Stimulated activated memory B cell treated with anti-CD40 and anti-IgM and Interleukin-4, amounts not matched to agents 10 μg/mL and 1 μg/mL and 100 μg/mL, for 72 hours (primary cell): ENCODE measurements around the gene STAC2.

ENCODE experiments used
- ATAC-seq: fragments of 150-1000 bp; cut with Tn5 transposase; 2 replicates; pipeline ENCODE4 v1.10.0; 2021
- H3K27ac Mint-ChIP-seq: one replicate; pipeline ENCODE4 v1.8.0; 2022; ENCODE audit warnings: mild to moderate bottlenecking, mixed read lengths
- H3K27me3 Mint-ChIP-seq: one replicate; pipeline ENCODE4 v1.8.0; 2022; ENCODE audit warnings: mixed read lengths
- H3K36me3 Mint-ChIP-seq: one replicate; pipeline ENCODE4 v1.8.0; 2022; ENCODE audit warnings: mixed read lengths
- H3K4me1 Mint-ChIP-seq: one replicate; pipeline ENCODE4 v1.8.0; 2022; ENCODE audit warnings: mixed read lengths
- H3K4me3 Mint-ChIP-seq: one replicate; pipeline ENCODE4 v1.8.0; 2022; ENCODE audit warnings: mild to moderate bottlenecking, moderate library complexity, mixed read lengths
- H3K9me3 Mint-ChIP-seq: one replicate; pipeline ENCODE4 v1.8.0; 2022; ENCODE audit warnings: mixed read lengths

STAC2 gene

DNA sequence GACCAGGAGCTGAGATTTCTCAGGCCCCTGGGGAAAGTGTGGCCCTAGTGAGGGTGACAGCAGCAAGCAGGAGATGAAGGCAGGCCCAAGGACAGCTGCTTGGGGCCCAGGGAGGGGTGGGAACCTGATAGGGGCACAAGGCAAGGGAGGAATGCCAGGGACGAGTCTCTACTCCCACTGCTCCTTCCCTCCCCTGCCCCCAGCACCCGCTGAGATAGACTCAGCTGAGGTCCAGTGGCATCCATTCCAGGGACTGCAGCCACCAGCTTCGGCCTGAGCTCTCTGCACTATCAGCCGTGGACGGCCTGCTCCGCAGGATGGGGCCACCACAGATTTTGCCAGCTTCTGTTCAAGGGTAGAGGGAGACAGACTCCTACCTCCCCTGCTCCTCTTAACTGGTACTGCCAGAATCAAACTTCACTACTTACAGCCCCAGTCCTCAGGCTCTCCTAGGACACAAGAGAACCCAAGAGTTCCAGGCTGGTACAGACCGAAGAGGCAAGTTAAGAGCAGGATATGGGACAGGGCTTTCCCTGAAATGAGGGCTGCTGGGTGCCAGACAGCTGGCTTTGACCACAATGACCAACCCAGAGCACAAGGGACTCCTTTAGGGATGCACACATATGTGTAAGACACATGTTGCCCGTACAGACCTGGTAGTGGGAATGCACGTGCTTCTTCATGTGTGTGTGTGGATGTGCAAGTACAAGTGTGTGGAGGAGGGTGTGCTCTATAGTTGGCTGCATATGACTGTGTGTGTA, 33.8 kb downstream of the STAC2 start:
- H3K9me3 Mint-ChIP-seq: no peaks in the 10 kb centered on the region
- H3K27me3 Mint-ChIP-seq: no peaks in the 10 kb centered on the region
- H3K36me3 Mint-ChIP-seq: peaks cover 15% of the 10 kb centered on the region
- H3K27ac Mint-ChIP-seq: no peak overlapping the region
- ATAC-seq: no peak
- H3K4me3 Mint-ChIP-seq: no peak overlapping the region
- peaks cover 12% of the 10 kb centered on the region for H3K4me1 Mint-ChIP-seq

DNA sequence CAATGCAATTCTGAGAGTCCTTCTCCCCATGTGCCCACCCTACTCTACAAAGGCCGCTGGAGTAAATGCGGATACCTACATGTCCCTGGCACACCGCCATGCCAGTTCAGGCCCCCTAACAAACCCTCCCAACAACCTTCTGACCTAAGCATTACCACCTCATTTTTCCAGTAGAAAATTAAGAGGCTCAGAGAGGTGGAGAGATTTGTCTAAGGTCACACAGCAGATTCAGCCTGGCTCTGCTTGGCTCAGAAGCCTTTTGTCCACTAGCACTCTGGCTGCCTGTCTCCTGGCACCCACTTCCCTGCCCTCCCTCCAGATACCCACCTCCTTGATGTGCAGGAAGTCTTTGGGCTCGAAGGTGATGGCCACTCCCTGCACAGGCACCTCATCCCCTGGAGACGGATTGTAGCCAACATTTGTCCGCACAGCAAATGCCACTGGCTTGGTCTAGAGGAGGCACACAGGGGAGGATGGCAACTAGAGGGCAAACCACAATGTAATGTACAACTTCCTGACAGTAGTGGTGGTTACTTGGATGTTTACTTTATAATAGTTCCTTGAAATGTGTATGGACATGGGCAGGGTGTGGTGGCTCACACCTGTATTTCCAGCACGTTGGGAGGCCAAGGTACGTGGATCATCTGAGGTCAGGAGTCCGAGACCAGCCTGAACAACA, 38.5 kb downstream of the STAC2 start:
- H3K27ac Mint-ChIP-seq: no peak overlapping the region
- no peaks in the 10 kb centered on the region for H3K4me1 Mint-ChIP-seq
- no peaks in the 10 kb centered on the region for H3K9me3 Mint-ChIP-seq
- no peaks in the 10 kb centered on the region for H3K27me3 Mint-ChIP-seq
- peaks cover 38% of the 10 kb centered on the region for H3K36me3 Mint-ChIP-seq
- ATAC-seq: no peak
- no peak overlapping the region for H3K4me3 Mint-ChIP-seq

DNA sequence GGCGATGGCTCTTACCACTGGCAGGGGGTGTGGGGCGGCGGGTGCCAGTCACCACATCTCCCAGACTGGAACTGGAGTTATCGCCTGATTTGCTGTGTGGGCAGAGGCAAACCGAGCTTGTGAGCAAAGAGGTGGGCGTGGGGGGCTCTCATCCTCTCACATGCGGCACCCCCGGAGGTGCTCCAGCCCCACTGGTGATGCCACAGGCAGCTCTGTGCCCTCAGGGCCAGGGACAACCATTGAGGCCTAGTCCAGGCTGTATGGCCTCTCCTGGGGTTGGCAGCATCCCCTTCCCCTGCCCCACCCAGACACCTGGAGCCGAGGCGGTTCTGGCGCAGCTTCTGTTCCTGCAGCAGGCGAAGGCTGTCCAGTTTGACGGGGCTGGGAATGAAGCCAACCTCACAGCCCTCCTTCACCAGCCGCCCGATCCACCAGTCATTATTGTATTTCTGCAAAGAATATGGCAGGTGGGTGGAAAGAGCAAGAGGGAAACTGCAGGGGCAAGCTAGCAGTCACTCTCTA, 39.2 kb downstream of the STAC2 start:
- Mint-ChIP-seq H3K27ac (no peak overlapping the region), H3K4me3 (no peak overlapping the region), H3K4me1 (no peaks in the 10 kb centered on the region), H3K27me3 (no peaks in the 10 kb centered on the region), H3K9me3 (no peaks in the 10 kb centered on the region), H3K36me3 (peaks cover 36% of the 10 kb centered on the region)
- ATAC-seq: no peak

DNA sequence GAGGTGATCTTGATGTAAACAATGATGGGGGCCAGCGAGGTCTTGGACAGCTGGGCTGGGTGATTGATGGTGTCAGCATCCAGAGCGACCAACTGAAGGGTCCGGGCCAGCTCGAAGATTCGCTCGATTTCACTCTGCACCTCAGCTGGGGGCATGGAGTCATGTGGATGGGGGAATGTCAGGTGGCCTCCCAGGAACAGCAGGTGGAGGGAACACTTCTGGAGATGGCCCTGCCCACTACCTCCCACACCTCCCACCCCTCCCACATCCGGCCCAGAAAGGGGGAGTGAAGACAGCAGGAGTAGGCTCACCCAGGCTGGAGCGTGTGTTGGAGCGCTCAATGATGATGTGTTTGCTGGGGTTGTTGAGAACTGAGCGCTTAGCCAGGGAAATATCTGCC, 42.0 kb downstream of the STAC2 start:
- Mint-ChIP-seq H3K27me3 (no peaks in the 10 kb centered on the region), H3K9me3 (no peaks in the 10 kb centered on the region), H3K4me3 (no peak overlapping the region), H3K36me3 (peaks cover 36% of the 10 kb centered on the region), H3K4me1 (no peaks in the 10 kb centered on the region), H3K27ac (no peak overlapping the region)
- ATAC-seq: no peak

DNA sequence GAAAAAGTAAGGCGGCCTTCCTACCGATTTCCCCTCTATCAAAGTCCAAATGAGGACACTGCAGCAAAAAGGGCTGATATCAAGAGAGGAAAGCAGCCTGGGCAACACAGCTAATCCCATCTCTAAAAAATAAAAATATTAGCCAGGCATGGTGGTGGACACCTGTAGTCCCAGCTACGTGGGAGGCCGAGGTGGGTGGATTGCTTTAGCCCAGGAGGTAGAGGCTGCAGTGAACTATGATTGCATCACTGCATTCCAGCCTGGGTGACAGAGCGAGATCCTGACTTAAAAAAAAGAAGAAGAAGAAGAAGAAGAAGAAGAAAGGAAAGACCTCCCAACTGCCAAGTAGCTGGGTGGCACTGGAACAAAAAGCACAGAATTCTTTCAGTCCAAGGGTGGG, 42.7 kb downstream of the STAC2 start:
- H3K4me3 Mint-ChIP-seq: no peak overlapping the region
- peaks cover 37% of the 10 kb centered on the region for H3K36me3 Mint-ChIP-seq
- ATAC-seq: no peak
- H3K27me3 Mint-ChIP-seq: no peaks in the 10 kb centered on the region
- H3K27ac Mint-ChIP-seq: no peak overlapping the region
- no peaks in the 10 kb centered on the region for H3K9me3 Mint-ChIP-seq
- no peaks in the 10 kb centered on the region for H3K4me1 Mint-ChIP-seq

DNA sequence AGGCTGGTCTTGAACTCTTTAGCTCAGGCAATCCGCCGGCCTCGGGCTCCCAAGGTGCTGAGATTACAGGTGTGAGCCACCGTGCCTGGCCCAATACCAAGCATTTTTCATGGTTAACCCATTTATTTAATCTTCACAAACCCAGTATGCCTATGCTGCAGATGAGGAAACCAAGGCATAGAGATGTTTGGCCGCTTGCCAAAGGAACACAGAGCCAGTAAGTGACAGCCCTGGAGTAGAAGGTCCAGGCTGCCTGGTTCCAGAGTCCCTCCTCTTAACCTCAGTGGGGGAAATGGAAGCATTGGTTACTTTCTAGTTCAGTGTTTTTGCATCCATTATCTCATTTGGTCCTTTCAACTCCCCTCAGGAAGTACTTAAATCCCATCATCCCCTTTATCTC, 44.4 kb downstream of the STAC2 start:
- H3K4me1 Mint-ChIP-seq: no peaks in the 10 kb centered on the region
- no peak overlapping the region for H3K4me3 Mint-ChIP-seq
- H3K27ac Mint-ChIP-seq: no peak overlapping the region
- H3K27me3 Mint-ChIP-seq: no peaks in the 10 kb centered on the region
- H3K9me3 Mint-ChIP-seq: no peaks in the 10 kb centered on the region
- H3K36me3 Mint-ChIP-seq: peaks cover 44% of the 10 kb centered on the region
- ATAC-seq: no peak

DNA sequence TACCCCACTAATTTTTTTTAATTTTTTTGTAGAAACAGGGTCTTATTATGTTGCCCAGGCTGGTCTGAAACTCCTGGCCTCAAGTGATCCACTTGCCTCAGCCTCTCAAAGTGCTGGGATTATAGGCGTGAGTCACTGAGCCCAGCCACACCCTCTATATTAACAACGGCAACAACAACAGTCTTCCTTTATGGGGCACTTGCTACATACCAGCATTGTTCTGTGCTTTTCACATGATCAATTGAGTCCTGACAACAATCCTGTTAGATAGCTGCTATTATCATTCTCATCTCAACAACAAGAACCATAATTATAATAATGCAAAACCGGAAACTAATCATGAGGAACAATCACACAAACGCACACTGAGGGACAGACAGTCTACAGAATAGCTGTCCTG, 47.2 kb downstream of the STAC2 start:
- Mint-ChIP-seq H3K27me3 (peaks cover 11% of the 10 kb centered on the region), H3K27ac (no peak overlapping the region), H3K4me3 (no peak overlapping the region), H3K9me3 (no peaks in the 10 kb centered on the region), H3K36me3 (peaks cover 26% of the 10 kb centered on the region), H3K4me1 (peaks cover 12% of the 10 kb centered on the region)
- no peak for ATAC-seq

DNA sequence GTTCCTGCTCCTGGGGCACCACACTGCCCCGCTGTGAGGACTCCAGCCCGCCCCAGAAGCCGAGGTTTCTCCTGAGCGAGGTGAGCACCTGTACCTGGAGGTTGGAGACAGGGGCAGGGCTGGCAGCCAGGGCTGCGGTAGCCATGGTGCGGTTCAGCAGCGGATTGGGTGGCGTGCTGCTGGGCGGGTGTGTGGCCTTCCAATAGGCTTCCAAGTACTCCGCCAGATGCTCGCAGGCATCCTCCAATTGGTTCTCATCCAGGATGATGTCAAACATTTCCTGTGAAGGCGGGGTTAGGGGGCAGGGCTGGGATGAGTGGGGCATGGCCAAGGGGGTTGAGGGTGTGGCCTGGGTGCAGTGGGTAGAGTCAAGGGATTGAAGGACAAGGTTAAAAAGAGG, 48.5 kb downstream of the STAC2 start:
- Mint-ChIP-seq H3K27me3 (peaks cover 24% of the 10 kb centered on the region), H3K27ac (no peak overlapping the region), H3K4me3 (no peak overlapping the region), H3K4me1 (peaks cover 12% of the 10 kb centered on the region), H3K36me3 (peaks cover 19% of the 10 kb centered on the region), H3K9me3 (no peaks in the 10 kb centered on the region)
- ATAC-seq: no peak

DNA sequence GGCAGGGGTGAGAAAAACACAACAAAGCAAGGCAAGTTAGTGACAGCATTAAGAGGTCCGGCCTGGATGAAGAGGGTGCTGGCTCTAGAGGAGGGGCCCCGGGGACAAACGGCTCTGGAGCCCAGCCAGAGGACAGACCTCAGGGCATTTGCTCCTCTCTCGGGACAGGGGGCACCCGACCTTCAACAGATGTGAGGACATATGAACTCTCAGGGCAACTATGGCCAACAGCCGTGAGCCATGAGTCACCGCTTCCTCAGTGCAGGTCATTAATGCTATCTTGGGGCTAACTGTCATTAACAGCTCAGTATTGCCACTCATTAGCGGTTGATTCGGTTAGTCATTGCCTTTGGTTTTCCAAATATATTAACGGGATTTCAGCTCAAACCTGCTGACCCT, 50.1 kb downstream of the STAC2 start:
- no peak for ATAC-seq
- peaks cover 19% of the 10 kb centered on the region for H3K36me3 Mint-ChIP-seq
- peak overlapping the region; percentile 37 for H3K27ac Mint-ChIP-seq
- H3K4me3 Mint-ChIP-seq: peak overlapping the region; percentile 52
- no peaks in the 10 kb centered on the region for H3K9me3 Mint-ChIP-seq
- H3K4me1 Mint-ChIP-seq: peaks cover 12% of the 10 kb centered on the region
- peaks cover 36% of the 10 kb centered on the region for H3K27me3 Mint-ChIP-seq

DNA sequence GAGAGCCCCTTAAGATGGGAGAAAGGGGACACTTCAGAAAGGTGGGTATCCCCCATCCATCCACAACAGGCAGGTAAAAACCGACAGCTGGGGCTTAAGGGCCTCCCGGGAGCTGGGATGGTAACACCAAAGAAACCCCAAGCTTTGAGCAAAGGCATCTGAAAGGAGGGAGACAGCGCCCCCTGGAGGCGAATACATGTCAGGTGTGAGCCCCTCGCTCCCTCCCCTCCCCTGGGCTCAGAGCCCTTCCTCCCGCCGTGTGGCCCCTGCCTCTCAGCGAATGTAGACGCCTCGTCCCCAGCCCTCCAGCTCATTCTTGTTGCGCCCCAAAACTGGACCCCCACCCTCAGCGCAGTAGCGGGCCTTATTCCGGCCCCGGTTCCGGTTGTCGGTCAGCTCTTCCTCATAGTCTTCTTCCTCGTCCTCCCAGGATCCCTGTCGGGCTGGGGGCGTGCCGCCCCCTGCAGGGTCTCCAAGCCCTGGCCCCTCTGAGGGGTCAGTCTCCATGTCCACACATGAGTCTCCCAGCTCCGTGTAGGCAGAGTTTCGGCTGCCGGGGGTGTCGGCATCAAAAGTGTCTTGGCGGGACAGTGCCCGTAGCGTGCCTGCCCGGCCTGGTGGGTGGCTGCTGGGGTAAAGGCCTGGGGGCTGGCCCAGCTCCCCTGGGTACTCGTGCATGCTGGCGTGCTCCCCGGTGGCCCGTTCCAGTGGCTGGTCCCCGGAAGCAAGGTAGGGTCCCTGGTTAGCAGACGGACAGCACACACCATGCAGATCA, 50.6 kb downstream of the STAC2 start:
- Mint-ChIP-seq H3K9me3 (no peaks in the 10 kb centered on the region), H3K4me3 (peak overlapping the region; percentile 52), H3K27me3 (peaks cover 42% of the 10 kb centered on the region), H3K27ac (peak overlapping the region; percentile 37), H3K36me3 (peaks cover 19% of the 10 kb centered on the region), H3K4me1 (peaks cover 12% of the 10 kb centered on the region)
- ATAC-seq: peak; percentile 68

DNA sequence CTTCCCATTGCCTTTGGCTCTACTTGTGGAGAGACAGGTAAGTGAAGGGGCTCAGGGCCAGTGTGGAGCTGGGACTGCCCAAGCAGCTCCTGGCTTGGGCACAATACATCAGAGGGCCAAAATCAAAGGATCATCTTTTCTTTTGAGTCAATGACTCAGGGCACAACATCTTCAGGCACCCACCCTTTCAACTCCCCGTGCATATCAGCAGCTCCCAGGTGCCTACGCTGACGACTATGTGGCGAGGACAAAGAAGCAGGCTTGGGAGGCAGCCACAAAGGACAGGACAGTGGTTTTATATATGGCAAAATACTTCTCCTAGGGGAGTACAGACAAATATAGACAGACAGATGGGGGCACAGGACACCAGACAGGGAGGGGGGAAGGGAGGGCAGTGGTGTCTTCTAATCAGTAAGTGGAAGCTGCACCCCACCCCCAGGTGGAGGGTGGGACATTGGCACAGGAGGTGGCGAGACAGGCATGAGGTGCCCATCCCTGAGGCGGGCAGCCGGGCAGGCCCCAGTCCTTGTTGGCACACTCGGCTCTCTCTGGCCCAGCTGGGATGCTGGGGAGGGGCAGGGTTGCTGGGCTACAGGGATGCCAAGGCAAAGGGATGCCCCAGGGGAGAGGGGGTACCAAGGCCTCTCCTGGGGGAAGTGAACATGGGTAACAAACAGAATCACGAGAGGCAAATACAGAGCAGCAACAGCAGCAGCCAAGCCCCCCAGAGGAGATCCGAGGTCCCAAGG, 52.0 kb downstream of the STAC2 start:
- peaks cover 12% of the 10 kb centered on the region for H3K4me1 Mint-ChIP-seq
- H3K36me3 Mint-ChIP-seq: peaks cover 19% of the 10 kb centered on the region
- H3K27ac Mint-ChIP-seq: no peak overlapping the region
- H3K4me3 Mint-ChIP-seq: no peak overlapping the region
- H3K9me3 Mint-ChIP-seq: no peaks in the 10 kb centered on the region
- H3K27me3 Mint-ChIP-seq: peaks cover 56% of the 10 kb centered on the region
- ATAC-seq: no peak

DNA sequence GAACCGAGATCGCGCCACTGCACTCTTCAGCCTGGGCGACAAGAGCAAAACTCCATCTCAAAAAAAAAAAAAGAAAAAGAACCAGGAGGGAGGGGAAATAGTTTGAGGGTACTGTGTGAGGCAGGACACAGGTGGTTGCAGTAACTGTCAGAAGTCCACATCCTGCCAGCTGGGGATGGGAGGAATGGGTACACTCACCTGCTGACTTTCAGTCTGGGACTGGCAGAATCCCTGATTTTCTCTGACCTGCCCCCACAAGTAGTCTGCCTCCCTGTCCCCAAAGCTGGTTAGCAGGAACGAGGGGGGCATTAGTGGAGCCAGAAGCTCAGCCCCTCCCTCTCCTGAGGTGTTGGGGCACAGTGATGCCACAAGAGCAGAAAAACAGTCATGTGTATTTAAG, 52.7 kb downstream of the STAC2 start:
- no peak overlapping the region for H3K27ac Mint-ChIP-seq
- peaks cover 12% of the 10 kb centered on the region for H3K4me1 Mint-ChIP-seq
- H3K36me3 Mint-ChIP-seq: peaks cover 19% of the 10 kb centered on the region

DNA sequence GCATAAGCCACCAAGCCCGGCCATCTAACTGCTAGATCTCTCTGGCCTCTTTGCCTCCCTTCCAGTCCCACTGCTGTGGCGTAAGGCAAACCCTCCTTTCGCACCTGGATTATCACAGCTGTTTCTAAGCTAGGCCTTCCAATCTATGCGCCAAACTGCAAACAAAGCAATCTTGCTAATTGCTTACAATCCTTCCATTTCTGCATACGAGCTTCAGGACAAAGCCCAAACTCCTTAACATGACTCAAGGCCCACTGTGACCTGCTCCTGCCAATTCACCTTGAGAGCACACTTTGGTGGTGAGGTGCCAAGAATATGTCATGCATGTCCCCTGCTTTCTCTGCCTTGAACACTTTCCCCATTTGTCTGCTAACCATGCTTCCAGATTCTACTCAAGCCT, 53.8 kb downstream of the STAC2 start:
- Mint-ChIP-seq H3K4me1 (peaks cover 20% of the 10 kb centered on the region), H3K36me3 (peaks cover 7% of the 10 kb centered on the region), H3K27ac (no peak overlapping the region), H3K4me3 (no peak overlapping the region), H3K9me3 (no peaks in the 10 kb centered on the region), H3K27me3 (peaks cover 69% of the 10 kb centered on the region)
- no peak for ATAC-seq

More for the DNA sequence above, 52.7 kb downstream of the STAC2 start:
- ATAC-seq: no peak
- H3K27me3 Mint-ChIP-seq: peaks cover 62% of the 10 kb centered on the region
- H3K9me3 Mint-ChIP-seq: no peaks in the 10 kb centered on the region
- H3K4me3 Mint-ChIP-seq: no peak overlapping the region

DNA sequence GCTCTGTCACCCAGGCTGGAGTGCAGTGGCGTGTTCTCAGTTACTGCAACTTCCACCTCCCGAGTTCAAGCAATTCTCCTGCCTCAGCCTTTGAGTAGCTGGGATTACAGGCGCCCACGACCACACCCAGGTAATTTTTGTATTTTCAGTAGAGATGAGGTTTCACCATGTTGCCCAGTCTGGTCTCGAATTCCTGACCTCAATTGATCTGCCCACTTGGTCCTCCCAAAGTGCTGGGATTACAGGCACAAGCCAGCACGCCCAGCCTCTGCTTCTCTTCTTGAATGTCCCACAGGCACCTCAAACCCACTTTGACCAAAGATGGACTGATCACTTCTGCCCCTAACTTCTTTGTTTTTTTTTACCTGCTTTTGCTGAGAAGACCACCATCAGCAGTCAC, 55.2 kb downstream of the STAC2 start:
- H3K27me3 Mint-ChIP-seq: peaks cover 83% of the 10 kb centered on the region
- H3K36me3 Mint-ChIP-seq: no peaks in the 10 kb centered on the region
- H3K4me3 Mint-ChIP-seq: no peak overlapping the region
- H3K27ac Mint-ChIP-seq: no peak overlapping the region
- no peaks in the 10 kb centered on the region for H3K9me3 Mint-ChIP-seq
- no peak for ATAC-seq
- H3K4me1 Mint-ChIP-seq: peaks cover 33% of the 10 kb centered on the region

DNA sequence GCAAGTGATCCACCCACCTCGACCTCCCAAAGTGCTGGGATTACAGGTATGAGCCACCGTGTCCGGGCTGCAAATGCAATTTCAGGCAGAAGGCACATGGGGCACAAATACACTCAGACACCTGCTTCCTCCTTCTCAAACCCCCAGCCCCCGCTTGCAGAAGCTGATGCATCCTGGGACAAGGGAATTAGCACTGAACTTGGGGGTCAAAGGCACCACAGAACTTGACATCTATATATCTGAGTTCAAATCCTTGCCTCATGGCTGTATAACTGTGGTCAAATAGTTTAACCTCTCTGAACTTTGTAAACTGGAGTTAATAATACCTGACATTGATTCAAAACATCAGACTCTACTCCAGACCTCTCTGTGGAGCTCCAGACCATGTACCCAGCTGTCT, 55.6 kb downstream of the STAC2 start:
- Mint-ChIP-seq H3K4me1 (peaks cover 28% of the 10 kb centered on the region), H3K27ac (no peak overlapping the region), H3K27me3 (peaks cover 86% of the 10 kb centered on the region)

More for the DNA sequence above, 55.6 kb downstream of the STAC2 start:
- Mint-ChIP-seq H3K9me3 (no peaks in the 10 kb centered on the region), H3K36me3 (no peaks in the 10 kb centered on the region), H3K4me3 (no peak overlapping the region)
- ATAC-seq: no peak
